Glutamatergic neuron (in vitro differentiated cells): ENCODE data around the gene FRMPD3. TPM values are rescaled to one million over a fixed set of nuclear protein-coding genes. Genes with fewer than 3 reads are reported as not detected.

Source experiments
- DNase-seq: peaks from one replicate; pipeline ENCODE4 v3.0.0; 2022
- H3K27ac Mint-ChIP-seq: one replicate; pipeline ENCODE4 v1.8.0; 2020; ENCODE audit warnings: mild to moderate bottlenecking, mixed read lengths, inconsistent platforms; ENCODE audit not compliant: unreplicated experiment
- H3K27me3 Mint-ChIP-seq: one replicate; pipeline ENCODE4 v1.8.0; 2020; ENCODE audit warnings: mild to moderate bottlenecking, moderate library complexity, mixed read lengths, inconsistent platforms; ENCODE audit not compliant: unreplicated experiment
- H3K36me3 Mint-ChIP-seq: one replicate; pipeline ENCODE4 v1.8.0; 2020; ENCODE audit warnings: mild to moderate bottlenecking, mixed read lengths, inconsistent platforms; ENCODE audit not compliant: unreplicated experiment
- H3K4me1 Mint-ChIP-seq: one replicate; pipeline ENCODE4 v1.8.0; 2020; ENCODE audit warnings: mild to moderate bottlenecking, low read depth, mixed read lengths, inconsistent platforms; ENCODE audit not compliant: unreplicated experiment
- H3K4me3 Mint-ChIP-seq: one replicate; pipeline ENCODE4 v1.8.0; 2020; ENCODE audit warnings: mild to moderate bottlenecking, mixed read lengths, inconsistent platforms; ENCODE audit not compliant: unreplicated experiment
- H3K9me3 Mint-ChIP-seq: one replicate; pipeline ENCODE4 v1.8.0; 2020; ENCODE audit warnings: mild to moderate bottlenecking, moderate library complexity, mixed read lengths, inconsistent platforms; ENCODE audit not compliant: unreplicated experiment
- CTCF ChIP-seq: fragments of 200-600 bp; sonication (generic); IDR thresholded peaks from one replicate; pipeline ENCODE4 v1.5.0; 2021; ENCODE audit not compliant: partially characterized antibody, unreplicated experiment
- long read RNA-seq: library from polyadenylated mRNA; unstranded; transcript quantifications from one replicate; pipeline ENCODE4 v2.0.0, GENCODE V29; 2020; ENCODE audit not compliant: unreplicated experiment
- total RNA-seq: library from RNA; stranded (reverse); fragmentation: NEBNext Ultra II Directional; extraction: Animal tissue kit (Norgen Biotek cat#: 25700); gene quantifications from one replicate; pipeline ENCODE4 v1.2.1, GENCODE V29; 2021; ENCODE audit not compliant: unreplicated experiment

FRMPD3 gene
- total RNA-seq = 24.9 TPM
- long read RNA-seq, partial matches to known transcripts = 0 of 3 reads
- long read RNA-seq, other reads (novel, unspliced or antisense) = 3 of 3 reads

- Mint-ChIP-seq H3K27me3 (peaks cover 3% of the 10 kb centered on the region), H3K36me3 (no peaks in the 10 kb centered on the region)
- no peak for TF ChIP-seq CTCF
Measured at GRCh38 chrX:107448998-107449835, at the start of gene FRMPD3. FRMPD3 (plus strand) TSS chrX:107449652; CDS start chrX:107526589, 76,937 bp downstream.

GRCh38 chrX:107420571-107420970 lies 28.9 kb upstream of the FRMPD3 start:
- TF ChIP-seq CTCF = no peak
- H3K4me1 Mint-ChIP-seq = peaks cover 4% of the 10 kb centered on the region
- peak; percentile 14 for DNase-seq
- H3K4me3 Mint-ChIP-seq = no peak overlapping the region
- H3K36me3 Mint-ChIP-seq = peaks cover 7% of the 10 kb centered on the region
- no peaks in the 10 kb centered on the region for H3K9me3 Mint-ChIP-seq
- H3K27ac Mint-ChIP-seq = no peak overlapping the region
- H3K27me3 Mint-ChIP-seq = peaks cover 6% of the 10 kb centered on the region

More at GRCh38 chrX:107448998-107449835, at the start of gene FRMPD3:
- peak within 1 kb of the TSS; percentile 94 for H3K4me3 Mint-ChIP-seq
- peaks cover 37% of the 10 kb centered on the region for H3K4me1 Mint-ChIP-seq
- H3K27ac Mint-ChIP-seq = peak within 1 kb of the TSS; percentile 92
- peaks cover 5% of the 10 kb centered on the region for H3K9me3 Mint-ChIP-seq
- DNase-seq = peak; percentile 51

- H3K27me3 Mint-ChIP-seq = peaks cover 6% of the 10 kb centered on the region
- no peak for TF ChIP-seq CTCF
- H3K9me3 Mint-ChIP-seq = peaks cover 1% of the 10 kb centered on the region
- H3K4me1 Mint-ChIP-seq = peaks cover 4% of the 10 kb centered on the region
- no peak overlapping the region for H3K4me3 Mint-ChIP-seq
- peaks cover 7% of the 10 kb centered on the region for H3K36me3 Mint-ChIP-seq
- H3K27ac Mint-ChIP-seq = no peak overlapping the region
- no peak for DNase-seq
Measured at GRCh38 chrX:107421337-107421861, 28.1 kb upstream of the FRMPD3 start.

- no peak for DNase-seq
- Mint-ChIP-seq H3K4me1 (no peaks in the 10 kb centered on the region), H3K9me3 (peaks cover 1% of the 10 kb centered on the region), H3K4me3 (no peak overlapping the region), H3K36me3 (peaks cover 7% of the 10 kb centered on the region), H3K27me3 (peaks cover 6% of the 10 kb centered on the region), H3K27ac (no peak overlapping the region)
- peak; percentile 18 for TF ChIP-seq CTCF
Measured at GRCh38 chrX:107429090-107429489, 20.4 kb upstream of the FRMPD3 start.

- H3K36me3 Mint-ChIP-seq = no peaks in the 10 kb centered on the region
- peaks cover 3% of the 10 kb centered on the region for H3K27me3 Mint-ChIP-seq
- no peak for TF ChIP-seq CTCF
- no peak overlapping the region for H3K4me3 Mint-ChIP-seq
- no peak overlapping the region for H3K27ac Mint-ChIP-seq
- DNase-seq = no peak
- peaks cover 4% of the 10 kb centered on the region for H3K4me1 Mint-ChIP-seq
- H3K9me3 Mint-ChIP-seq = peaks cover 2% of the 10 kb centered on the region
Measured at GRCh38 chrX:107440187-107440586, 9.3 kb upstream of the FRMPD3 start.
